Umbilical cord (tissue), 2 donors: ENCODE measurements around the gene ANTXR1. TPM values are rescaled to one million over a fixed set of nuclear protein-coding genes. Genes with fewer than 3 reads are reported as not detected.
A peak's percentile ranks its signal among the peaks of the same experiment; 100 is the strongest.
"Not testable (repeated sequence)": the region's sequence is repeated elsewhere in the genome, so short reads cannot be mapped to it uniquely, and the experiment has no call there.

Source experiments
- DNase-seq: peaks from one replicate; pipeline ENCODE4 v3.0.0-alpha.2; 2015; ENCODE audit warnings: low spot score
- total RNA-seq: library from RNA; depleted of rRNA; stranded (reverse); fragments of >200 nt; gene quantifications from one replicate; pipeline ENCODE4 v1.2.3, GENCODE V29; 2014; ENCODE audit warnings: low replicate concordance; ENCODE audit not compliant: insufficient read depth

The ANTXR1 gene
- total RNA-seq, 1 donor from 2014 or later, result 137 TPM

DNA sequence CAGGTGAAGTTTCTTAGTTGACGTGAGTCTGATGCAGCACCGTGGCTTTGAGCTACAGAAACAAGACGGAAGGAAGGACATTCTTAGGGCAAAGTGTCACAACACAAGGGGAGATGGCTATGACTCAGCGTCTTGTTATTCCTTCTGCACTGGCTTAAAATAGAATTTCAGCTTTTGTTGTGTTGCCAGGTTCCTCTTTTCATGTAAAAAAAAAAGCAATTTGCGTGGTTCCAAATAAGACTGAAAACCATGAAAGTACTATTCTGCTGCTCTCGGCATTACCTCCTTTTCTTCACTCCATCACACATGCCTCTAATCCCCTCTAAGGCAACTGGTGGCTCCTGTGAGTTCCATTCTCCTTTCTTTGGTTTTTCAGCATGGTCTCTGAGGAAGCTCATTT lies 150.1 kb downstream of the ANTXR1 start:
- peak; percentile 86 for DNase-seq

DNA sequence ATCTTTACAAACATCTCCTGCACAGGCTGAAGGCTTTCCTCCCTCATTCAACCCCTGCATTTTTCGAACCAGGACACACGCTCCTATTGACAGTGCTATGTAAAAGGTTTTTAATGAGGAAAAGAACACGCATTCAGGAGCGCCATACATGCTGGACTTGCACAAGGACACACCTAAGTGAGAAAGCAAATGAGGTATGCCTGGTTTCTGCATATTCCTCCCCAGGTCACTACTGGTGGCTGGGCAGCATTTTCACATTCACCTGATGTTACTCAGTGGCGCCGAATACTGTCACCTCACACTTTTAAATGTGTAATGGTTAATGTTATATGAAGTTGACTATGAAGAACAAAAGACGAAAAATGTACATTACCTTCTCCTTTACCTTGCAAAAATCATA lies 150.6 kb downstream of the ANTXR1 start:
- no peak for DNase-seq

- DNase-seq, result peak; percentile 96
Measured at GRCh38 chr2:69164061-69164778, 151.2 kb downstream of the ANTXR1 start.

DNA sequence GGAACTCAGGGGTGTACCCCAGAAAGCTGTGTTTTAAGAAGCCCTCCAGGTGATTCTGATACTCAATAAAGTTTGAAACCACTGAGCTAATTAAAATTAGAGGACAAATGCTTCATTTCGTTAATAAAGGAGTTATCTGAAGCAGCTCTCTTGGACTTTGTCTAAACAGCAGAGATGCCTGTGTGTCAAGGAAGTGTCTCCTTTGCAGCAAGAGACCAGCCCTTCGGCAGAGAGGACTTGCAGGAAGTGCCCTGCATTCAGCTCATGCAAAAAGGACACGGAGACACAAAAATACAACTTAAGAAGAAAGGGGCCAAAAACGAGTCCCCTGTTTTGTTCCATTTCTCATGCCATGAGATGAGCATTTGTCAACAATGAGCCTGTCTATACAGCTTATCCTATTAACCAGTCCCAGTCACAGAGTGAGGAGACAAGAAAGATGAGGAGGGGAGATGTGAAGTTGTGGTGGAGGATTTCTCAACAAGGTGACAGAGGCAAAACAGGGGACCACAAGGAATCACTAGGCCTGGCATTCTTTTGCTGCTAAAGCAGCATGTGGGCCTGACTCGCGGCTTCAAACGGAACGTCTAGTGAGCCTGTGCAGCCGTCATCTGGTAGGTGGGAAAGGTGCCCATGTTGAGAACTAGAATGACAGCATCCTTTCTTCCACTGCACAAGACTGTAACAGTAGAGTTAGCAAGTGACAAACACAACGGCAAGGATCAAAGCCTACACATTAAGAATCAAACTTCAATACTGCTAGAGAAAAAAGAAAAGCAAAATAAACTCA lies 152.3 kb downstream of the ANTXR1 start:
- no peak for DNase-seq

DNA sequence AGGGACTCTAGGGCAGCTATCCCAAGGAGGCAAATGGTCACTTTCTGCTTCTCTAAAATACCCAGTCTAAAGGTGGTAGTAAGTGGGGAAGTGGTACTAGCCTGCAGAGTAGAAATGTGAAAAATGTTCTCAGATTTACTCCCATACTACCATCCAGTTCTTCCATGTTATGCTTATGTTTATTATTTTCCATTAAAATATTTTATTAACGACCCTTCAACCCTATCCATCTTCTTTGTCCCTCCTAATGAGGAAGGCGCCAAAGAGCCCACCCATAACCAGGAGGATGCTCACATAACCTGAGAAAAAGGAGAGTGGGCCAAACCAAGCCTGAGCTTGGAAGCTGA lies 153.5 kb downstream of the ANTXR1 start:
- no peak for DNase-seq

DNA sequence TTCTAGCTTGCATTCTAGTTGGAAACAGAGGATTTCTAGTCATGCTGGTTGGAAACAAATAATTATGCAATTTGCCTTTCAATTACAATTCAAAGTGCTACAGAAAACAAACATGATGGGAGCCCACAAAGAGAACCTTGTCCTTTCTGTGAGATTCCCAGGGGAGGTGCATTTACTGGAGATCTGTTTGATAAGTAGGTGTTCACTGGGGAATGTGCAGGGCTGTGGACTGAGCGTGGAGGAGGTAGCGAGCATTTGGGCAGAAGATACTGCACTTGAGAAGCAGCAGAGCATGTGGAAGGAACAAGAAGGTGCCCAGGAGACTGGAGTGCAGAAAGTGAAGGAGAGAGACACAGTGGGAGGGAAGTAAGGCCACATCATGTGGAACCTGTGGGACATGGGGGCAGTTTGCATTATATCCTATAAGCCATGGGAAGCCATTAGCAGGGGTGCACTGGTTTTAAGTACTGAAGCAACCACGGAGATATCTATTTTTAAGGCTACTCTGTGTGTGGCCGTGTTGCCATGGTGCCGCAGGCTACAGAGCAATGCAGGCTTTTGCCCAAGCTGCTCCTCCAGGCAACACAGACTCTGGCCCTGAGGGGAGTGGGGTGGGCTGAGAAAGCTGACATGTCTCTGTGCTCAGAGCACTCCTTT lies 154.0 kb downstream of the ANTXR1 start:
- no peak for DNase-seq

DNA sequence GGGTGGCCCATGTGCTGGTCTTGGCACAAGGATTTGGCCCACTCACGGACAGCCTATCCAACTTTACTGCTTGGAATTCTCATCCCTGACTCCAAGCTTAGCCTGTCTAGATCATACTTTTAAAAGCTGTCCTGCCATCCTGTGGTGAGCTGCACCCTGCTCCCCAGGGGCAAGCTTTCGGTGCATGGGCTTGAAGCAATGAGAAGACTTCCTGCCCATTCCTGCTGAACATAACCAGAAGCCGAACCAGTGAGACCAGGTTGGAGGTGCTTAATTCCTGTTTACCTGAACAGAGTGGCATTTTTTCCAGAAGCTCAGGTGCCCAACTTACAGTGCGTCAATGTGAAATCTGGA lies 154.5 kb downstream of the ANTXR1 start:
- no peak for DNase-seq

GRCh38 chr2:69168144-69168813 lies 155.3 kb downstream of the ANTXR1 start:
- DNase-seq, result no peak

GRCh38 chr2:69168950-69169654 lies 156.1 kb downstream of the ANTXR1 start:
- DNase-seq, result no peak

DNA sequence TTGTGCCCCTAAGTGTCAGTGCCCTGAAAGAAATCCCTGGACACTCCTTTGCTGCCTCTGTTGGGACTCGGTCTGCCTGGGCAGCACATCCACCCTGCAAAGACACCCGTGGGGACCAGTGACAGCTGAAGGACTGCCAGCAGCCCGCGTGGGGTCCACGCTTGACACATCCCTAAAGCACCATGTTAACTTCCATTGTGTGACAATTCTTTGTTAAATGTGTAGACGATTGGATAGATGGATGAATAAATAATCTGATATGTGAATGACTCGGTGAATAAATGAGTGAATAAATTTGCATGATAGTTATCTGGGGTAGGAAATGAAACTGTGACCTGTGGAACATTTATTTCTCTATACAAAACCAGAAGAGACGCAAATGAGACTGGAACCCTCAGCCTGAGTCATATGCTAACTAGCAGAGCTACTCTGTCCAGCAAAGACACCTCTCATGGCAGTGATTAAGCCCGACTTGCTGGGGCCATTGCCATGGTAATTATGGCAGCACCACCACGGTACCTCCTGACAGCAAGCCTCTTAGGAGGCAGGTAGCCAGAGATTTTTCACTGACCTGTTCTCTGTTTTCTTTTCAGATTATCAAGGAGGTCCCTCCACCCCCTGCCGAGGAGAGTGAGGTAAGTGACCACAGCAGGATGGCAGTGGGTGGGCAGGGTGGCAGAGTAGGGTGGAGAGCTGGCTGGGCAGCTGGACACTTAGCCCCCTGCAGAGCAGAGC lies 156.8 kb downstream of the ANTXR1 start:
- DNase-seq, result no peak

GRCh38 chr2:69170661-69171060 lies 157.7 kb downstream of the ANTXR1 start:
- no peak for DNase-seq

DNA sequence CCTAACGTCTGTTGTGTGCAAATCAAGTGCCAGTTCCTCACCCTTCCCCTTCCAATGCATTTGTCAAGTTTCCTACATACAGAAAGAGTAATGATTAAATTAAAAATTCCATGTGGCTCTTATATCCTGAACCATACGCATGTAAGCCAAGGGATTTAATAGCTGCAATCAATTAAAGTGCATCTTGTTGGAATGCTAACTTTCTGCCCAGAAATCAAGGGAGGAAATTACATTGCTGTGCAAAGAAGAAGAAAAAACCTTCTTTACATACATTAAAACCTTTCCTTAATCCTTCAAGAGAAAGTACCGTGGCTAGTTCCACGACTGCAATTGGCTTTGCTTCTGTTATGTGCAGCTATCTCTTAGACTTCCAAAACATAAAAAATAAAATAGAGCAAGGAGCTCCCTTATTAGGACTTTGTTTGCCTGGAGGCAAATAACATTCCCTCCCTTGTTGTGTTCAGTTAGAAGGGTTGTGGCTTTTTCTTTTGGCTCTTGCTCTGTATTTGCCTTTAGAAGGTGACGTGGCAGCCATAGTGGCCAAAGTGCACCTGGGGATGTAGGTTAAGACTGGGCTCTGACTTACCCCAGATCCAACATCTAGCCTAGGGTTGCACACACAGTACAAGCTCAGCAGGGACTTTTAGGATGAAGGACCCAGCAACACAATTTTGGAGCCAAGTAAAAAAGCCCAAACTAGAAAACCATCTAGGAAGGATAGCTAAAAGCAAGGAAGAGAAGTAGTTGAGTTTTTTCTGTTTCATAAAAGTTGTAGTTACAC lies 158.3 kb downstream of the ANTXR1 start:
- peak; percentile 56 for DNase-seq

DNA sequence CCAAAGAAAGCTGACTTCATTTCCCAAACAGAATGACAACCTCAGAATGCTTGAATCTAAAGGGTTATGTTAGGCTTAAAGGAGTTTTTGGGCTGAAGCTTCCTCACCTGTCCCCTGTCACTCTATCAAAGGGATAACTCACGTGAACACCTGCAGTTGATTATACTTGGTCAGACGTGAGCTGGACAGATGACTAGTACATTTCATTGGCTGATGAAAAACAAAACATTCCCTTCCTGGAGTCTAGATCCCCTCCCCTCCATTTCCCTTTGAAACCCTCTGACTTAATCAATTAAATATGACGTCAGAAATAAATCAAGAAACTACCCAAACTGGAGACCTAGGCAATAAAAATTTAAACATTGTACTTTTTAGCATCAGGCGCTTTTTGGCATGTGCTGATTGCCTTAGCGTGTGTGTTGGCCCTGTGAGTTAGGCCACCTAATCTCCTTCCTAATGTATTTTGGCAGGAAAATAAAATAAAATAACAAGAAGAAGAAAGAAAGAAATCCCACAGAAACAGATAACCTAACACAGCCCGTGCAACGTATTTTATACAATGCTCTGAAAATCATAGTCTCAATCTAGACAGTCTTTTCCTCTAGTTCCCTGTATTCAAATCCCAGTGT lies 159.0 kb downstream of the ANTXR1 start:
- peak; percentile 59 for DNase-seq

- DNase-seq, result no peak
Measured at GRCh38 chr2:69173706-69174105, 160.7 kb downstream of the ANTXR1 start.

GRCh38 chr2:69174211-69174610 lies 161.2 kb downstream of the ANTXR1 start:
- not testable (repeated sequence) for DNase-seq

DNA sequence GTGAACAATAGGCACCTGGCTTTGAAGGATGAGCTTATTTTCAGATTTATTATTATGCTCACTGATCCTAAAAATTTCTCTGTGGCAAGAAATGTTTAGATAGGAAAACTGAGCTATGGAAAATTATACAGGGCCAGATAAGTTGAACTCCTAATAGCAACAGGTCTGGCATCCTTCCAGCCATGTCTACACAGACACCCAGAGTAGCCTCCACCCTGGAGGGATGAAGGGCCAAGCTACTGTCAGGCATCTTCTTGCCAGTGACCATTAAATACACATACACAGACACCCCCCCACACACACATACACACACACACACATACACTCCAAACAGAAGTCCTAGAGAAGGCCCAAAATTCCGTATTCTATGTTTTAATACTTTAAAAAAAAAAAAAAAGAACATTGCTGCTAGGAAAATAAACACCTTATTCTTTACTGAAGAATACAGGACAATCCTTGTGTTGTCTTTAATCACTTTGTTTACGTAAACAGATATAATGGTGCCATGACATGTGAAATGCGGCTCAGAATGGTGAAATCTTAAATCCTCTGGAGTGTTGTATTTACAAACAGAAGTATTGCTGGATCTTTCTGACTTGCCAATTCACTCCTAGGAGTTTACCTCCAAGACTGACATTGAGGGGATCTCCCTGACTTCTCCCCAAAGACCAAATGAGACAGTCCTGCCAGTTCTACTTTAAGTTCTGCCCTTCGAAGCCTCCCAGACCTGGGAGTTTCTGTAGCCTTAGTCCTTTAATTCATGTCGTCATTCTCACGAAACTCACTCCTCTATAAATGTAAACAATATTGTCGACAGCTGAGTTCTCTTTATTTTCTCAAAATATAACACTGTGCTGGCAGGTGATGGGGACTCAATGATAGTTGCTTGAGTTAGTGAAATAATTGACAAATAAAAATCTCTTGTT lies 163.1 kb downstream of the ANTXR1 start:
- DNase-seq, result peak; percentile 42

DNA sequence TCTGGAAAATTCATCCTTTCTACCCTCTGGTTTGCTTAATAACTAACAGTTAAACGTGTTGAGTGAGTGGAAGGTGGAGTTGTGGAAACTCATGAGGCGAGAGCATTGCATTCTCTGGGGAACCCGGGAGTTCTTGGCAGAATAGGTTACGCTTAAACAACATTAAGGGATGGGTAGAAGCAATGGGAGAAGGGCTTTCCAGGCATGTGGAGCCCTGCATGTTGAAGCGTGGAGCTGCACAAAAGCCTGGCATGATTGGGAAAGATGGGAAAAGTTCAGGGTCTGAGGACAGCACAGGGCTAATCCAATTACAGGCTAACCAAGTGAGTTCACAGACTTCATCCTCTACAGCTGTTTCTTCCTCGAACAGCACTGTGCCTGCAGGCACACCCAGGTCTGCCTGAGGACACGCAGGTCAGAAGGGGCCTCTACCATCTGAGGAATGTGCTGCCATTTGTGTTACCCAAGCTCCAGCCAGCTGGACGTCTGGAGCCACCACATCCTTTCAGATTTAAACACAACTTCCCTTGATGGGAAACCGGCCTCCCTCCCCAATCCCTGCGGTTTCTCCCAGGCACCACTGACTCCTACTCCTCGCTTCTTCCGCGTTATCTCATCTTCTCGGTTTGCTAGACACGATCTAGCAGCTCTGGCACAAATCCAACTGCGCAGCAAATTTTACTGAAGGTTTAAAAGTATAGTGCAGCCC lies 164.2 kb downstream of the ANTXR1 start:
- DNase-seq, result peak; percentile 96
